Measurements from ENCODE around the gene FAM47E.

- no peak for TF ChIP-seq CTCF (IDR thresholded peaks at IDR 0.05; ENCODE audit: poor library complexity)
- no peak for TF ChIP-seq EZH2 (IDR thresholded peaks at IDR 0.05; ENCODE audit: borderline replicate concordance)
Observed at GRCh38 chr4:76270244-76271175, 19.0 kb downstream of the FAM47E start.

Data from hepatocyte (in vitro differentiated cells).